Muscle layer of colon (tissue), 2 donors: ENCODE measurements around the gene STARD13.

Experiments used
- H3K27ac ChIP-seq: one replicate; pipeline ENCODE4 v1.7.0; 2013; ENCODE audit warnings: low read depth, mild to moderate bottlenecking, low read length, moderate library complexity
- H3K27me3 ChIP-seq, 2 donors: one replicate each; pipeline ENCODE4 v1.7.0; 2013; ENCODE audit warnings: low read length in 2 of 2, mild to moderate bottlenecking in 2 of 2; ENCODE audit not compliant: insufficient read depth in 2 of 2, control insufficient read depth in 1 of 2
- H3K36me3 ChIP-seq: one replicate; pipeline ENCODE4 v1.7.0; 2013; ENCODE audit warnings: mild to moderate bottlenecking, low read length; ENCODE audit not compliant: insufficient read depth
- H3K4me1 ChIP-seq: one replicate; pipeline ENCODE4 v1.7.0; 2013; ENCODE audit warnings: mild to moderate bottlenecking, low read length; ENCODE audit not compliant: insufficient read depth
- H3K4me3 ChIP-seq, 2 donors: one replicate each; pipeline ENCODE4 v1.7.0; 2013; ENCODE audit warnings: low read length in 2 of 2, low read depth in 1 of 2, mild to moderate bottlenecking in 1 of 2, moderate library complexity in 1 of 2
- H3K9ac ChIP-seq: one replicate; pipeline ENCODE4 v1.7.0; 2013; ENCODE audit warnings: low read length
- H3K9me3 ChIP-seq: one replicate; pipeline ENCODE4 v1.7.0; 2013; ENCODE audit warnings: mild to moderate bottlenecking, low read length
- donor health status: abdominal sarcoma.
- donor health status: Adenocarcinoma of cecum.

STARD13 gene

DNA sequence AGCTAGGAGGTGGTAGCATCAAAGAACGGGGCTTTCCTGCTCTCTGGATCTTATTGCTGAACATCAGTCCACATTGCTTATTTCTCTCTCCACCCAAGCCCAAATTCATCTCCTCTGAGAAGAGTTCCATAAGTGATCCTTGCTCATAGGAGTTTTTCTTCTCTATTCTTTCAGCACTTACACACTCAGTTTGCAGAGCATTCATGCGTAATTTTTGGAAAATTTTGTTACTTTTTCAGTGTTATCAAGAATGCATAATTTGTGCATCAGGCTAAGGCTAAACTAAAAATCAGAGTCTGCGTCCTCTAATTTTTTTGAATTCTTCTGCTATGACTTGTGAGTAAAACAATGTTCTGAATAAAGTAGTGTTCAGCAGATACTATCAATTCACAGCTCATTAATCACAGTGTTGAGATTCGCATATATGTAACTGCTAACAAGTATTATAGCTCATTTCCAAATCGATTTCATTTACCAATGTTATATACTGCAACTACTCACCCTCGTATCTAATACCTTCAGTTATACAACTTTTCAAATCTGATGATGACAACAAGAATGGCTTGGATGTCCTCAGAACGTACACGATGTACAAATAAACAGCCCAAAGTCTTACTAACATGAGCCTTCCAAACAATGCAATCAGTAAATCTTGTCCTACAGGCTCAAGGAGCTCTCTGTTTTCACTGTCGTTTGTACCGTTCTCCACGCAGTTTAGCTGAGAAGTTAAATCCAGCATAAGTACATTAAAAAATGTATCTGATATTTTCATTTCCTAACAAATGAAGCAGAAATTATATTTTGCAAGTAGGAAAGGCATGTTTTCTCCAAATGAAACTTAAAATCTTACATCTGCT lies 36.4 kb upstream of the STARD13 start:
- Histone ChIP-seq H3K4me1 (peaks cover 23% of the 10 kb centered on the region), H3K27ac (no peak overlapping the region), H3K36me3 (no peaks in the 10 kb centered on the region), H3K4me3 (no peak overlapping the region), H3K27me3 (no peaks in the 10 kb centered on the region), H3K9me3 (no peaks in the 10 kb centered on the region), H3K9ac (no peak overlapping the region)

DNA sequence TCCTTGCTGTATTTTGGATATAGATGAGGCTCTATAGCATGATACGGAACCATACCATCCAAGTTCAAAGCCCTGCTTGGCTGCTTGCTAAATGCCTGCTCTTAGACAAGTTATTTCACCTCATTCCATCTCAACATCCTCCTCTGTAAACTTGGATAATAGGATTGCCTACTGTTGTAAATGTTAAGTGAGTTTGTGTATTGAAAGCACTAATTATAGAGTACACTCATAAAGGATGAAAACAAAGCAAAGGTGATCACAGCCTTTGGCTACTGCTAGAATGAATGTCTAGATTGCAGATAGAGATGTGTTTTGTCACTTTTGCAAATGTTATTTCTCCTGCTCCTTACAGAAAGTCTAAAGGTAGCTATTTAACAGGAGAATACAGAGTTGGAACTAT lies 34.3 kb upstream of the STARD13 start:
- no peaks in the 10 kb centered on the region for H3K27me3 ChIP-seq
- peaks cover 20% of the 10 kb centered on the region for H3K4me1 ChIP-seq
- H3K4me3 ChIP-seq = no peak overlapping the region
- no peaks in the 10 kb centered on the region for H3K36me3 ChIP-seq
- H3K9ac ChIP-seq = no peak overlapping the region
- no peak overlapping the region for H3K27ac ChIP-seq
- no peaks in the 10 kb centered on the region for H3K9me3 ChIP-seq

DNA sequence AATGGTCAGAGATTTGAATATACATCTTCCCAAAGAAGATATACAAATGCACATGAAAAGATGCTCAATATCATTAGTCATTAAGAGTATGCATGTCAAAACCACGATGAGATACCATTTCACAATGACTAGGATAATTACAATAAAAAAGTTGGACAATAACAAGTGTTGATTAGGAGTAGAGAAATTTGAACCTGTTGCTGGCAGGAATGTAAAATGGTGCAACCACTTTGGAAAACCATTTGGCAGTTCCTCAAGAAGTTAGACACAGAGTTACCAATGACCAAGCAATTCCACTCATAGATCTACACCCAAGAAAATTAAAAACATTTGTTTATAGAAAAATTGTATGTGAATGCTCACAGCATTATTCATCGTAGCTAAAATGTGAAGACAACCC lies 33.2 kb upstream of the STARD13 start:
- no peaks in the 10 kb centered on the region for H3K27me3 ChIP-seq
- no peak overlapping the region for H3K4me3 ChIP-seq
- no peaks in the 10 kb centered on the region for H3K36me3 ChIP-seq
- H3K4me1 ChIP-seq = peaks cover 10% of the 10 kb centered on the region
- no peak overlapping the region for H3K9ac ChIP-seq
- no peak overlapping the region for H3K27ac ChIP-seq
- H3K9me3 ChIP-seq = no peaks in the 10 kb centered on the region

DNA sequence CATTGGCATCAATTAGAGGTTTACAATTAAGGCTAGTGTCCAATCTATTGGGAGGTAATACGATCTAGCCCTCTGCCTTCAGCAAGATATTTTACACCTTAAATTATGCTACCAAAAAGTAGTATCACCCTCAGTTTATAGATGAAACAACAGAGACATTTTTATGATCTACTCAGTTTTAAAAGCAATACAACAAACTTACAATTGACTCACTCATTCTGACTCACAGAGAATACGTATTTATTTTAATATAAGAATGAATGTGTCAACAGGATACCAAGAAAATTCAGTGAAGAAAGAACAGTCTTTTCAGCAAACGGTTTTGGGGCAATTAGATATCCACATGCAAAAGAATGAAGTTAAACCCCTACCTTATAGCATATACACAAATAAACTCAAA lies 32.5 kb upstream of the STARD13 start:
- Histone ChIP-seq H3K9me3 (no peaks in the 10 kb centered on the region), H3K27ac (no peak overlapping the region), H3K4me3 (no peak overlapping the region), H3K4me1 (peaks cover 2% of the 10 kb centered on the region), H3K27me3 (no peaks in the 10 kb centered on the region), H3K9ac (no peak overlapping the region), H3K36me3 (no peaks in the 10 kb centered on the region)

DNA sequence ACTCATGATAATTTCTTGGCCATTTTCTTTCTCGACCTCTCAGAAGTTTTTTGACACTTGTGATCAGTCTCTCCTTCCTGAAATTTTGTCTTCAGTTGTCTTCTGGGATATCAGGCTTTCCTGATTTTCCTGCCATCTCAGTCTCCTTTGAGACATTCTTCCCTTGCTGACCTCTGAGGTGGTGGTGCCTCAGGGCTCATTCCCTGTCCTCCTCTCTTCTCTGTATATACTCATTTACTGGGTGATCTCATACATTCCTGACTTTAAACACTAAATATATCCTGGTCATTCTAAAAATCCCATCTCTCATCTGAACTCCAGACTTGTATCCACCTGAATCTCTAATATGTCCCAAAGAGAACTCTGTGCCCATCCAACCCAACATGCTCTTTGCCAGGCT lies 31.3 kb upstream of the STARD13 start:
- Histone ChIP-seq H3K9ac (no peak overlapping the region), H3K27me3 (no peaks in the 10 kb centered on the region), H3K36me3 (no peaks in the 10 kb centered on the region), H3K9me3 (no peaks in the 10 kb centered on the region), H3K4me1 (peaks cover 10% of the 10 kb centered on the region), H3K4me3 (no peak overlapping the region), H3K27ac (no peak overlapping the region)

DNA sequence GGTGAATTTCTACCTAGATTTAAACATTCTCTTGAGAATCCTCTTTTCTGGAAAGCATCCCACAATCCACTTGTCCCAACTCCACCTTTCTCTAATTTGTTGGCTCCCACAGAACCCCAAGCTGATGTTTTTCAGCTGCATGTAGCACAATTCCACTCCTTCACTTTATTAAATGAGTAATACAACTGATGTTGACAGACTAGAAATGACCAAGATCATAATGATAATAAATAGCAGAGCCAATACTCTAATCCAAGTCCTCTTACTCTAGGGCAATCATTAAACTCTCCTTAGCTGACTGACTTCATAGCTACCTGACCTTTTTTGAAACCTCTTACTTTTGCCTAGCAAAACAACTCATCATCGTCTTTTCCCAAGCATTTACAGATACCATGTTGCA lies 27.9 kb upstream of the STARD13 start:
- H3K4me1 ChIP-seq = peaks cover 10% of the 10 kb centered on the region
- no peaks in the 10 kb centered on the region for H3K27me3 ChIP-seq
- no peak overlapping the region for H3K9ac ChIP-seq
- H3K36me3 ChIP-seq = no peaks in the 10 kb centered on the region
- no peak overlapping the region for H3K4me3 ChIP-seq
- no peak overlapping the region for H3K27ac ChIP-seq
- no peaks in the 10 kb centered on the region for H3K9me3 ChIP-seq

DNA sequence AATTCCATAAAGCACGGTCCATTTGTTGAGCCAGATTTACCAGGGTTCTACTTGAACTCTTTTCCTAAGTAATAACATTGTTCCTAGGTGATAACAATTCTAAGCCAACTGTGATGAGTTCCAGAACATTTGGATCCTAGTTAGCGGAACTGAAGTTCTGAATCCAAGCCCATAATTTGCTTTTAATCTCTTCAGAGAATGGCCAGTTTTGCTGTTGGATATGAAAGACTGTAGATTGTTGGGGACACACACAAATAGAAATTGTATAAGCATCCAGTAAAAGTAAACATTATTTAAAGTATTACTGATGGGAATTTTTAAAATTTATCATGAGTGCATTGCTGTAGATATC lies 27.3 kb upstream of the STARD13 start:
- Histone ChIP-seq H3K27me3 (no peaks in the 10 kb centered on the region), H3K4me3 (no peak overlapping the region), H3K4me1 (peaks cover 13% of the 10 kb centered on the region), H3K9me3 (no peaks in the 10 kb centered on the region), H3K9ac (no peak overlapping the region), H3K27ac (no peak overlapping the region), H3K36me3 (no peaks in the 10 kb centered on the region)

DNA sequence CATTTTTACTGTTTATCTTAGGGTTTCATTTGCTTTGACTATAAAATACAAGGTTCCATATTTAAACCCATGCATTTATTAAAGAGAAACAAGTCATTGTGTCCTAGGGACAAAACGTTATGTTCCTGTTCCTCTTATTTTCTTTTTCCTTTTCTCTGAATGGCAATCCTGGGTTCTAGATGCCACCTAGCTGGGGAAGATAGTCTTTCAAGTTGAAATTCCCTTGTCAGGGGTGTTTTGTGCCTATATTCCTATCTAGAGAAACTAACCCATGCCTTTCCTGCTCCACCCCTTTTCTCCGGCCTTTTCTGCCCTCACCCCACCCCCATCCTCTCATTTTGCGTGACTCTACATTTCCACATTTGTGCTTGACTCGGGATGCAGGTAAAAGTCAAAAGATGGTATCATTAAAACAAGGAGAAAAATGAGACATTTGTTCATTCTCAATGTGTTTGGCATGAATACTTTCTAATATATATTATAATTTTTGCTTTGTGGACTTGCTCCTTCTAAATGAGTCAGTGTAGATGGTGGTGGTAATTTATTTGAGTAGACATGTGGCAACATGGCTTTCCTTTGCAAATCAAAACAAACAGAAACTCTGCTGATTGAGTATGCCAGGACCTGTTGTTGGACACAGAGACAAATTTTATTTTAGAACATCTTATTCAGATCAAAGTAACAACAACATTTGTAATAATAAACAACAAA lies 26.8 kb upstream of the STARD13 start:
- H3K4me3 ChIP-seq = no peak overlapping the region

DNA sequence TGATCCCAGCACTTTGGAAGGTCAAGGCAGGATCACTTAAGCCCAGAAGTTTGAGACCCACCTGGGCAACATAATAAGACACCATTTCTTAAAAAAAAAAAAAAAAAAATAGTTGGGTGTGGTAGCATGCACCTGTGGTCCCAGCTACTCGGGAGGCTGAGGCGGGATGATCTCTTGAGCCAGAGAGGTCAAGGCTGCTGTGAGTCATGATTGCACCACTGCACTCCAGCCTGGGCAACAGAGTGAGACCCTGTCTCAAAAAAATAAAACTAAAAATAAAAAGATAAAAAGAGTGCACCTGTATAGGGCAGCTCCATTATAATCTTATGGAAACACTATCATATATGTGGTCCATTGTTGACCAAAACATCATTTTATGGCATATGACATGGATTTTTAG lies 25.5 kb upstream of the STARD13 start:
- H3K9ac ChIP-seq = no peak overlapping the region
- no peak overlapping the region for H3K4me3 ChIP-seq
- no peaks in the 10 kb centered on the region for H3K27me3 ChIP-seq
- no peak overlapping the region for H3K27ac ChIP-seq
- peaks cover 13% of the 10 kb centered on the region for H3K4me1 ChIP-seq
- no peaks in the 10 kb centered on the region for H3K36me3 ChIP-seq
- H3K9me3 ChIP-seq = no peaks in the 10 kb centered on the region

More for the DNA sequence above, 26.8 kb upstream of the STARD13 start:
- Histone ChIP-seq H3K27me3 (no peaks in the 10 kb centered on the region), H3K36me3 (no peaks in the 10 kb centered on the region), H3K4me1 (peaks cover 13% of the 10 kb centered on the region), H3K27ac (no peak overlapping the region), H3K9me3 (no peaks in the 10 kb centered on the region), H3K9ac (no peak overlapping the region)

DNA sequence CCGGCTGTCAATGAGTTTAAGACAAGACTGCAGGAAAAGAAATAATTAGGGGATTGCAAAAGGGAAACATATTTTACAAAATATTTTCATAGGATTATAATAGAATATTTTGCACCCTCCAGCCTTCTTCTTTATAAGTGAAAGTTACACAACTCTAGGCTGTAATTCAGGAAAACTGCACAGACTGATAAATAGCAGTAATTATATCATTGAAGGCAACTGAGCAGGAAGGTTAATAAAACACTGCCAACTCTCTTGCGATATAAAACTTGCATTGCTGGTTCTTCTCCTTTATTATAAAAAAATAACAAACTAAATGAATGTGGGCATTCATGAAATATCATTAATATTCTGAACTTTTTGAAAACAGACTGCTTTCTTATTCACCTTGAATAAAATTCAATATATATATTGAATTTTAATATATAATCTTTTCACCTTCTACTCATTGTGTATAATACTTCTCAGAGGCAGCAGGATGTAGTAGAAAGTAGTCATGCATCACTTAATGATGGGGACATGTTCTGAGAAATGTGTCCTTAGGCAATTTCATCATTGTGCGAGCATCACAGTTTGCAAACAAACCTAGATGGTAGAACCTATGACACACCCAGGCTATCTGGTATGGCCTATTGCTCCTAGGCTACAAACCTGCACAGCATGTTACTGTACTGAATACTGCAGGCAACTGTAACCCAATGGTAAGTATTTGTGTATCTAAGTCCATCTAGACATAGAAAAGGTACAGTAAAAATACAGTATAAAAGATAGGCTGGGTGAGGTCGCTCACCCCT lies 24.9 kb upstream of the STARD13 start:
- no peaks in the 10 kb centered on the region for H3K9me3 ChIP-seq
- no peak overlapping the region for H3K27ac ChIP-seq
- H3K4me3 ChIP-seq = no peak overlapping the region
- no peaks in the 10 kb centered on the region for H3K36me3 ChIP-seq
- no peaks in the 10 kb centered on the region for H3K27me3 ChIP-seq
- peaks cover 13% of the 10 kb centered on the region for H3K4me1 ChIP-seq
- no peak overlapping the region for H3K9ac ChIP-seq

DNA sequence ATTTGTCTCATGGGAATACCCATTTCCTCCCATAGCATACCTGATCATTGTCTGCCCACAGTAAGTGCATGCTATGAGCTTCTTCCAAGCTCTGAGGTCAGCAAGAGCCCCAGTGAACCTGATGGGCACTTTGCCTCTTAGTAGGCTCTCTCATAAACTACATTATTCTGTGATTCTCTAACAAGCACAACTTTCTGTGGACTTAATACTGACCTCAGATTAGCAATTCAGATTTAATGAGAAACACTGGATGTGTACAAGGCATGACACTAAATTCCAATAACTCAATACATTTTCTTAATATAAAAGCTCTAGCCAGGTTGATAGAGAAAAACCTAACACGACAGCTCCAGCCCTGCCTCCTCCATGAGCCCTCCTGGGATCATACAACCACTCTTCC lies 23.3 kb upstream of the STARD13 start:
- Histone ChIP-seq H3K27me3 (no peaks in the 10 kb centered on the region), H3K4me1 (peaks cover 13% of the 10 kb centered on the region), H3K4me3 (no peak overlapping the region), H3K9ac (no peak overlapping the region), H3K36me3 (no peaks in the 10 kb centered on the region), H3K27ac (no peak overlapping the region), H3K9me3 (no peaks in the 10 kb centered on the region)
